H1 (cell line): ENCODE data around the gene SRPX2. TPM values are rescaled to one million over a fixed set of nuclear protein-coding genes. Genes with fewer than 3 reads are reported as not detected.

Source experiments
- ATF2 ChIP-seq: IDR thresholded peaks from 2 replicates; pipeline ENCODE4 v1.6.1; 2012; ENCODE audit warnings: low read length, inconsistent platforms
- CHD7 ChIP-seq: fragments of 300-600 bp; sonication (generic); IDR thresholded peaks from 2 replicates; pipeline ENCODE4 v1.7.1; 2012; ENCODE audit warnings: low read length, moderate library complexity, mild to moderate bottlenecking, inconsistent platforms; ENCODE audit not compliant: insufficient replicate concordance
- HDAC2 ChIP-seq, 2 experiments: fragments of 300-600 bp in 1 of 2; sonication (generic) in 1 of 2; IDR thresholded peaks; 2 replicates each; pipeline ENCODE4 v1.6.1; 2011 to 2012; ENCODE audit warnings: low read depth in 2 of 2, low read length in 2 of 2, mild to moderate bottlenecking in 2 of 2, moderate library complexity in 2 of 2, borderline replicate concordance in 1 of 2, inconsistent platforms in 1 of 2
- POLR2AphosphoS5 ChIP-seq: IDR thresholded peaks from 2 replicates; pipeline ENCODE4 v1.6.1; 2011; ENCODE audit warnings: low read depth, low read length
- POU5F1 ChIP-seq: IDR thresholded peaks from 2 replicates; pipeline ENCODE4 v1.6.1; 2011; ENCODE audit warnings: low read depth, mild to moderate bottlenecking, low read length, moderate library complexity
- SAP30 ChIP-seq: fragments of 300-600 bp; sonication (generic); IDR thresholded peaks from 2 replicates; pipeline ENCODE4 v1.7.1; 2012; ENCODE audit warnings: low read length, moderate library complexity, mild to moderate bottlenecking, inconsistent platforms; ENCODE audit not compliant: insufficient read depth, insufficient replicate concordance
- SIN3A ChIP-seq, 2 experiments: IDR thresholded peaks in 1 of 2; conservative IDR thresholded peaks in 1 of 2; 2 replicates each; pipeline ENCODE4 v1.6.1; 2011 to 2012; ENCODE audit warnings: low read length in 2 of 2, improper control_type of control experiment in 1 of 2, low read depth in 1 of 2, mild to moderate bottlenecking in 1 of 2
- SP4 ChIP-seq: IDR thresholded peaks from 2 replicates; pipeline ENCODE4 v1.6.1; 2012; ENCODE audit warnings: low read length, inconsistent platforms
- TAF7 ChIP-seq: optimal IDR thresholded peaks from 2 replicates; pipeline ENCODE3; 2011; ENCODE audit warnings: low read depth, mild to moderate bottlenecking, inconsistent platforms, low read length, moderate library complexity, borderline replicate concordance
- YY1 ChIP-seq: IDR thresholded peaks from 2 replicates; pipeline ENCODE4 v1.6.1; 2011; ENCODE audit warnings: low read depth, mild to moderate bottlenecking, low read length
- polyA plus RNA-seq, 7 experiments: library from polyadenylated mRNA; depleted of rRNA in 3 of 7; stranded (reverse) in 5 of 7; unstranded in 2 of 7; fragments of >200 nt in 5 of 7; fragments of 200-250 nt in 2 of 7; gene quantifications; 1 replicate in 5 of 7; 2 replicates in 1 of 7; 4 replicates in 1 of 7; pipeline versions ENCODE4 v1.2.1 to v1.2.3, GENCODE V29; 2011 to 2013; ENCODE audit warnings: missing spikeins in 2 of 7, mixed read lengths in 2 of 7
- total RNA-seq: library from RNA; stranded (reverse); fragmentation: NEBNext Ultra II Directional; extraction: Animal tissue kit (Norgen Biotek cat#: 25700); gene quantifications from 2 replicates; pipeline ENCODE4 v1.2.1, GENCODE V29; 2021

The SRPX2 gene
- total and polyA plus RNA-seq, 2 of the 8 experiments (the other 6 are each of a cell fraction or from before 2014, with no cell fraction given), result not detected

- TF ChIP-seq CHD7 (no peak), ATF2 (no peak), POLR2AphosphoS5 (no peak), SAP30 (no peak), SP4 (no peak), HDAC2 (IDR thresholded peaks at IDR 0.05; ENCODE audit: borderline replicate concordance in 1 of 2, low read depth in 2 of 2, low read length in 2 of 2) (no peak), YY1 (no peak), TAF7 (no peak), SIN3A (conservative IDR thresholded peaks at IDR 0.05 in 1 of 2, IDR thresholded peaks at IDR 0.05 in 1 of 2; ENCODE audit: low read depth in 1 of 2, low read length in 2 of 2) (no peak), POU5F1 (no peak)
Measured at GRCh38 chrX:100652266-100652665, 8.3 kb downstream of the SRPX2 start (continued).
